OCI-LY1 (cell line): ENCODE measurements around the gene COL19A1.

ENCODE experiments used
- CTCF ChIP-seq: fragments of 200-600 bp; sonication (generic), shearing (Covaris generic); IDR thresholded peaks from 2 replicates; pipeline ENCODE4 v1.5.1; 2017; ENCODE audit warnings: mild to moderate bottlenecking, antibody characterized with exemption, low read length, moderate library complexity, mixed read lengths
- EZH2 ChIP-seq: fragments of 200-600 bp; sonication (generic), shearing (Covaris generic); IDR thresholded peaks from 2 replicates; pipeline ENCODE4 v1.8.0; 2017; ENCODE audit warnings: borderline replicate concordance, mixed run types, mild to moderate bottlenecking, antibody characterized with exemption, low read length, moderate library complexity, mixed read lengths

GRCh38 chr6:70258483-70258882, 392.1 kb downstream of the COL19A1 start:
- TF ChIP-seq CTCF: no peak
- no peak for TF ChIP-seq EZH2
